H1 (cell line): ENCODE data around the gene ZNF280B. TPM values are rescaled to one million over a fixed set of nuclear protein-coding genes. Genes with fewer than 3 reads are reported as not detected.

Experiments used
- CTCF ChIA-PET: fragments of 300-600 bp; sonication (Branson Sonifier 250); formaldehyde crosslinking; loops from one replicate; lab custom pipeline; 2021; ENCODE audit not compliant: partially characterized antibody; lab: Charles Lee
- POLR2A ChIA-PET: fragments of 300-600 bp; sonication (Branson Sonifier 250); formaldehyde crosslinking; loops from one replicate; lab custom pipeline; 2021; ENCODE audit warnings: inconsistent platforms; ENCODE audit not compliant: partially characterized antibody; lab: Charles Lee
- DNase-seq, 2 experiments: peaks; one replicate each; pipeline versions ENCODE4 v3.0.0 to v3.0.0-alpha.2; 2010 to 2022; ENCODE audit warnings: low spot score in 2 of 2, low read depth in 1 of 2, mixed read lengths in 1 of 2
- FAIRE-seq: peaks from 2 replicates; lab custom pipeline; 2011; peaks lifted over from hg19 to GRCh38; lab: Jason Lieb, UNC
- H2AFZ ChIP-seq: 2 replicates; pipeline ENCODE4 v1.8.1; 2012; ENCODE audit warnings: low read length, inconsistent platforms
- H2AK5ac ChIP-seq: 2 replicates; pipeline ENCODE4 v1.6.1; 2013; ENCODE audit warnings: low read depth, low read length
- H2BK120ac ChIP-seq: replicated peaks from 2 replicates; pipeline ENCODE3; 2013; ENCODE audit warnings: low read depth, low read length, inconsistent platforms
- H2BK12ac ChIP-seq: 2 replicates; pipeline ENCODE4 v1.6.1; 2013; ENCODE audit warnings: low read depth, low read length
- H2BK15ac ChIP-seq: 2 replicates; pipeline ENCODE4 v1.6.1; 2013; ENCODE audit warnings: low read length
- H2BK20ac ChIP-seq: 2 replicates; pipeline ENCODE4 v1.6.1; 2013; ENCODE audit warnings: low read length
- H2BK5ac ChIP-seq: 2 replicates; pipeline ENCODE4 v1.6.1; 2013; ENCODE audit warnings: low read depth, low read length
- H3K14ac ChIP-seq: 2 replicates; pipeline ENCODE4 v1.6.1; 2013; ENCODE audit warnings: inconsistent platforms; ENCODE audit not compliant: insufficient read length
- H3K18ac ChIP-seq: 2 replicates; pipeline ENCODE4 v1.6.1; 2013; ENCODE audit warnings: low read length; ENCODE audit errors: extremely low read depth
- H3K23ac ChIP-seq: 2 replicates; pipeline ENCODE4 v1.6.1; 2013; ENCODE audit warnings: inconsistent platforms; ENCODE audit not compliant: insufficient read length
- H3K23me2 ChIP-seq: 2 replicates; pipeline ENCODE4 v1.6.1; 2013; ENCODE audit warnings: low read depth, low read length
- H3K27ac ChIP-seq: 2 replicates; pipeline ENCODE4 v1.6.1; 2011; ENCODE audit warnings: low read depth, low read length, inconsistent platforms
- H3K27me3 ChIP-seq, 4 experiments: replicated peaks in 1 of 4; 1 replicate in 1 of 4; 2 replicates in 3 of 4; pipeline versions ENCODE4 v1.6.1 to v1.8.1; 2011 to 2013; ENCODE audit warnings: low read length in 3 of 4, mild to moderate bottlenecking in 3 of 4, inconsistent platforms in 2 of 4, mixed read lengths in 2 of 4, moderate library complexity in 1 of 4; ENCODE audit not compliant: control insufficient read depth in 3 of 4, insufficient read depth in 3 of 4; ENCODE audit errors: extremely low read depth in 1 of 4
- H3K36me3 ChIP-seq, 4 experiments: 2 replicates each; pipeline versions ENCODE4 v1.6.1 to v1.8.1; 2011 to 2013; ENCODE audit warnings: mild to moderate bottlenecking in 4 of 4, low read length in 3 of 4, moderate library complexity in 2 of 4, control low read depth in 1 of 4, inconsistent platforms in 1 of 4; ENCODE audit not compliant: insufficient read depth in 4 of 4, control insufficient read depth in 2 of 4
- H3K4ac ChIP-seq: replicated peaks from 2 replicates; pipeline ENCODE3; 2013; ENCODE audit warnings: low read length, low read depth, mixed read lengths, inconsistent platforms; ENCODE audit not compliant: insufficient read length
- H3K4me1 ChIP-seq, 4 experiments: replicated peaks in 1 of 4; 1 replicate in 1 of 4; 2 replicates in 3 of 4; pipeline versions ENCODE4 v1.6.1 to v1.8.1; 2011 to 2013; ENCODE audit warnings: low read length in 3 of 4, inconsistent platforms in 2 of 4, mixed read lengths in 1 of 4; ENCODE audit not compliant: insufficient read depth in 4 of 4, control insufficient read depth in 3 of 4
- H3K4me2 ChIP-seq, 2 experiments: 2 replicates each; pipeline versions ENCODE4 v1.6.1 to v1.8.1; 2011 to 2013; ENCODE audit warnings: low read depth in 2 of 2, low read length in 2 of 2, control low read depth in 1 of 2, inconsistent platforms in 1 of 2, mild to moderate bottlenecking in 1 of 2; ENCODE audit not compliant: insufficient read depth in 1 of 2
- H3K4me3 ChIP-seq, 4 experiments: fragments of 200-600, 300-600 bp in 1 of 4; sonication (generic), shearing (Covaris generic), sonication (Bioruptor Twin) in 1 of 4; 2 replicates each; pipeline versions ENCODE4 v1.5.1 to v1.8.1; 2011 to 2016; ENCODE audit warnings: low read length in 4 of 4, low read depth in 3 of 4, control low read depth in 2 of 4, inconsistent platforms in 2 of 4, mild to moderate bottlenecking in 2 of 4, mixed read lengths in 1 of 4, moderate library complexity in 1 of 4; ENCODE audit not compliant: insufficient read depth in 2 of 4; ENCODE audit errors: extremely low read depth in 1 of 4
- H3K56ac ChIP-seq: replicated peaks from 2 replicates; pipeline ENCODE3; 2013; ENCODE audit warnings: low read depth, mild to moderate bottlenecking, mixed read lengths, low read length, inconsistent platforms; ENCODE audit not compliant: insufficient read length
- H3K79me1 ChIP-seq: 2 replicates; pipeline ENCODE4 v1.6.1; 2013; ENCODE audit warnings: low read depth, low read length, control low read depth
- H3K79me2 ChIP-seq, 2 experiments: 2 replicates each; pipeline versions ENCODE4 v1.6.1 to v1.8.1; 2012 to 2013; ENCODE audit warnings: low read length in 2 of 2, mild to moderate bottlenecking in 2 of 2, inconsistent platforms in 1 of 2; ENCODE audit not compliant: insufficient read depth in 2 of 2, control insufficient read depth in 1 of 2
- H3K9ac ChIP-seq, 4 experiments: replicated peaks in 1 of 4; 1 replicate in 1 of 4; 2 replicates in 3 of 4; pipeline versions ENCODE4 v1.6.1 to v1.8.1; 2011 to 2013; ENCODE audit warnings: low read depth in 3 of 4, low read length in 3 of 4, control low read depth in 2 of 4, mild to moderate bottlenecking in 2 of 4, moderate library complexity in 2 of 4, inconsistent platforms in 1 of 4; ENCODE audit errors: extremely low read depth in 1 of 4
- H3K9me3 ChIP-seq, 2 experiments: 2 replicates each; pipeline versions ENCODE4 v1.6.1 to v1.8.1; 2012 to 2013; ENCODE audit warnings: mild to moderate bottlenecking in 2 of 2, moderate library complexity in 2 of 2, control low read depth in 1 of 2, inconsistent platforms in 1 of 2, low read depth in 1 of 2, low read length in 1 of 2, mixed read lengths in 1 of 2; ENCODE audit not compliant: insufficient read depth in 2 of 2
- H4K20me1 ChIP-seq, 2 experiments: replicated peaks in 1 of 2; 2 replicates each; pipeline versions ENCODE3 to v1.8.1; 2011 to 2013; ENCODE audit warnings: inconsistent platforms in 2 of 2, low read length in 2 of 2, mild to moderate bottlenecking in 1 of 2; ENCODE audit not compliant: insufficient read depth in 2 of 2, control insufficient read depth in 1 of 2
- H4K5ac ChIP-seq: 2 replicates; pipeline ENCODE4 v1.6.1; 2013; ENCODE audit warnings: low read length, low read depth, mixed read lengths, inconsistent platforms; ENCODE audit not compliant: insufficient read length
- H4K8ac ChIP-seq: 2 replicates; pipeline ENCODE4 v1.8.0; 2013; ENCODE audit warnings: mild to moderate bottlenecking, moderate library complexity, low read length, inconsistent platforms; ENCODE audit not compliant: insufficient read depth; ENCODE audit errors: extremely low read depth
- H4K91ac ChIP-seq: replicated peaks from 2 replicates; pipeline ENCODE3; 2013; ENCODE audit warnings: low read length, mixed read lengths, inconsistent platforms; ENCODE audit not compliant: insufficient read length
- RAD21 ChIP-seq, 2 experiments: IDR thresholded peaks in 1 of 2; conservative IDR thresholded peaks in 1 of 2; 2 replicates each; pipeline ENCODE4 v1.6.1; 2011; ENCODE audit warnings: low read depth in 2 of 2, low read length in 2 of 2, improper control_type of control experiment in 1 of 2, inconsistent platforms in 1 of 2, mild to moderate bottlenecking in 1 of 2, moderate library complexity in 1 of 2
- SAP30 ChIP-seq: fragments of 300-600 bp; sonication (generic); IDR thresholded peaks from 2 replicates; pipeline ENCODE4 v1.7.1; 2012; ENCODE audit warnings: low read length, moderate library complexity, mild to moderate bottlenecking, inconsistent platforms; ENCODE audit not compliant: insufficient read depth, insufficient replicate concordance
- WGBS, 2 experiments: shearing (Covaris generic) in 1 of 2; methylation state at CpG; one replicate each; pipeline versions ENCODE4 v1.1.6 to v1.1.7; 2013 to 2015; ENCODE audit warnings: low lambda C conversion rate in 2 of 2, mixed read lengths in 2 of 2, inconsistent platforms in 1 of 2, low coverage in 1 of 2, missing lambda C conversion rate in 1 of 2; ENCODE audit not compliant: insufficient replicate concordance in 2 of 2, insufficient coverage in 1 of 2, insufficient read length in 1 of 2; ENCODE audit errors: extremely low coverage in 1 of 2, missing lambda C conversion rate in 1 of 2; 5-methylcytosine and 5-hydroxymethylcytosine counted together
- polyA plus RNA-seq, 7 experiments: library from polyadenylated mRNA; depleted of rRNA in 3 of 7; stranded (reverse) in 5 of 7; unstranded in 2 of 7; fragments of >200 nt in 5 of 7; fragments of 200-250 nt in 2 of 7; gene quantifications; 1 replicate in 5 of 7; 2 replicates in 1 of 7; 4 replicates in 1 of 7; pipeline versions ENCODE4 v1.2.1 to v1.2.3, GENCODE V29; 2011 to 2013; ENCODE audit warnings: missing spikeins in 2 of 7, mixed read lengths in 2 of 7
- total RNA-seq: library from RNA; stranded (reverse); fragmentation: NEBNext Ultra II Directional; extraction: Animal tissue kit (Norgen Biotek cat#: 25700); gene quantifications from 2 replicates; pipeline ENCODE4 v1.2.1, GENCODE V29; 2021

Gene ZNF280B
- total and polyA plus RNA-seq, 2 of the 8 experiments (the other 6 are each of a cell fraction or from before 2014, with no cell fraction given), result 4.8 to 11.7 TPM

GRCh38 chr22:22480940-22481339 lies 27.6 kb downstream of the ZNF280B start:
- no peak overlapping the region for H4K5ac ChIP-seq
- no peak overlapping the region for H3K56ac ChIP-seq
- H2BK15ac ChIP-seq, result no peak overlapping the region
- POLR2A ChIA-PET, result no interaction called here
- no peak overlapping the region for H2BK5ac ChIP-seq
- TF ChIP-seq RAD21 (IDR thresholded peaks at IDR 0.05 in 1 of 2, conservative IDR thresholded peaks at IDR 0.05 in 1 of 2; ENCODE audit: low read depth in 2 of 2, low read length in 2 of 2) (no peak), SAP30 (no peak)
- H4K91ac ChIP-seq, result no peak overlapping the region
- H2AFZ ChIP-seq, result no peak overlapping the region
- H3K23ac ChIP-seq, result no peak overlapping the region
- H3K27me3 ChIP-seq, result peaks cover 0 to 24% (median 5%) of the 10 kb centered on the region in 4 experiments; a peak in 4 of 7 replicates
- CTCF ChIA-PET, result interaction anchor here (0.8 to 7.9 kb wide), 5 partner anchors 9 to 93 kb away, joined by 3 to 45 read pairs (median 3); no protein-coding TSS in a partner anchor
- no peaks in the 10 kb centered on the region for H3K9me3 ChIP-seq
- H4K20me1 ChIP-seq, result no peaks in the 10 kb centered on the region
- no peak overlapping the region for H2BK12ac ChIP-seq
- no peak overlapping the region for H3K4me3 ChIP-seq
- no peak overlapping the region for H2BK120ac ChIP-seq
- no peak overlapping the region for H2BK20ac ChIP-seq
- H4K8ac ChIP-seq, result no peak overlapping the region
- H3K4me2 ChIP-seq, result no peak overlapping the region
- H3K4me1 ChIP-seq, result no peaks in the 10 kb centered on the region
- H3K14ac ChIP-seq, result no peak overlapping the region
- H3K23me2 ChIP-seq, result no peaks in the 10 kb centered on the region
- no peak for DNase-seq
- H2AK5ac ChIP-seq, result no peak overlapping the region
- FAIRE-seq, result no peak
- H3K79me1 ChIP-seq, result no peaks in the 10 kb centered on the region
- H3K9ac ChIP-seq, result no peak overlapping the region
- H3K36me3 ChIP-seq, result no peaks in the 10 kb centered on the region
- H3K4ac ChIP-seq, result no peak overlapping the region
- no peak overlapping the region for H3K18ac ChIP-seq
- no peak overlapping the region for H3K27ac ChIP-seq
- 88% methylated on average over 2 of the region's 2 CpGs; no CpG with 5 or more reads in 1 of the 2 experiments for WGBS, 2 experiments
- no peaks in the 10 kb centered on the region for H3K79me2 ChIP-seq
